Measurements from ENCODE around the gene MACROD2.
A peak's percentile ranks its signal among the peaks of the same experiment; 100 is the strongest.
"Not testable (repeated sequence)": the region's sequence is repeated elsewhere in the genome, so short reads cannot be mapped to it uniquely, and the experiment has no call there.

MACROD2 gene

GRCh38 chr20:15109494-15109893 lies 1114.2 kb downstream of the MACROD2 start:
- no peak for DNase-seq (ENCODE audit: low spot score)

- no peak for DNase-seq (ENCODE audit: low spot score)
Measured at GRCh38 chr20:15111654-15112053, 1116.3 kb downstream of the MACROD2 start.

- peak; percentile 23 for DNase-seq (ENCODE audit: low spot score)
Measured at GRCh38 chr20:15113144-15113773, 1117.9 kb downstream of the MACROD2 start.

- no peak for DNase-seq (ENCODE audit: low spot score)
Measured at GRCh38 chr20:15119852-15120487, 1124.7 kb downstream of the MACROD2 start.

GRCh38 chr20:15122613-15123012 lies 1127.3 kb downstream of the MACROD2 start:
- DNase-seq (ENCODE audit: low spot score) = no peak

GRCh38 chr20:15131176-15131575 lies 1135.9 kb downstream of the MACROD2 start:
- no peak for DNase-seq (ENCODE audit: low spot score)

GRCh38 chr20:15138548-15139126 lies 1143.3 kb downstream of the MACROD2 start:
- no peak for DNase-seq (ENCODE audit: low spot score)

- DNase-seq (ENCODE audit: low spot score) = no peak
Measured at GRCh38 chr20:15139522-15139921, 1144.2 kb downstream of the MACROD2 start.

- DNase-seq (ENCODE audit: low spot score) = no peak
Measured at GRCh38 chr20:15140286-15140685, 1145.0 kb downstream of the MACROD2 start.

- not testable (repeated sequence) for DNase-seq (ENCODE audit: low spot score)
Measured at GRCh38 chr20:15140940-15141339, 1145.6 kb downstream of the MACROD2 start.

GRCh38 chr20:15141861-15142260 lies 1146.5 kb downstream of the MACROD2 start:
- no peak for DNase-seq (ENCODE audit: low spot score)

GRCh38 chr20:15143478-15143877 lies 1148.2 kb downstream of the MACROD2 start:
- DNase-seq (ENCODE audit: low spot score) = no peak

- DNase-seq (ENCODE audit: low spot score) = no peak
Measured at GRCh38 chr20:15144916-15145315, 1149.6 kb downstream of the MACROD2 start.

- DNase-seq (ENCODE audit: low spot score) = no peak
Measured at GRCh38 chr20:15146948-15147347, 1151.6 kb downstream of the MACROD2 start.

GRCh38 chr20:15154070-15154469 lies 1158.8 kb downstream of the MACROD2 start:
- no peak for DNase-seq (ENCODE audit: low spot score)

- no peak for DNase-seq (ENCODE audit: low spot score)
Measured at GRCh38 chr20:15155848-15156401, 1160.6 kb downstream of the MACROD2 start.

GRCh38 chr20:15158533-15158932 lies 1163.2 kb downstream of the MACROD2 start:
- DNase-seq (ENCODE audit: low spot score) = no peak

- DNase-seq (ENCODE audit: low spot score) = no peak
Measured at GRCh38 chr20:15162079-15162647, 1166.8 kb downstream of the MACROD2 start.

GRCh38 chr20:15163632-15164031 lies 1168.3 kb downstream of the MACROD2 start:
- no peak for DNase-seq (ENCODE audit: low spot score)

GRCh38 chr20:15164726-15165125 lies 1169.4 kb downstream of the MACROD2 start:
- no peak for DNase-seq (ENCODE audit: low spot score)

GRCh38 chr20:15166744-15167143 lies 1171.4 kb downstream of the MACROD2 start:
- no peak for DNase-seq (ENCODE audit: low spot score)

- no peak for DNase-seq (ENCODE audit: low spot score)
Measured at GRCh38 chr20:15171016-15171415, 1175.7 kb downstream of the MACROD2 start.

- no peak for DNase-seq (ENCODE audit: low spot score)
Measured at GRCh38 chr20:15176929-15177328, 1181.6 kb downstream of the MACROD2 start.
